ENCODE results near the gene BUD31. TPM values are rescaled to one million over a fixed set of nuclear protein-coding genes. Genes with fewer than 3 reads are reported as not detected.

Gene BUD31
- total and polyA plus RNA-seq, 10 of the 15 experiments (the other 5 are each of a cell fraction or from before 2014, with no cell fraction given), result 74.2 to 317 (median 130) TPM

DNA sequence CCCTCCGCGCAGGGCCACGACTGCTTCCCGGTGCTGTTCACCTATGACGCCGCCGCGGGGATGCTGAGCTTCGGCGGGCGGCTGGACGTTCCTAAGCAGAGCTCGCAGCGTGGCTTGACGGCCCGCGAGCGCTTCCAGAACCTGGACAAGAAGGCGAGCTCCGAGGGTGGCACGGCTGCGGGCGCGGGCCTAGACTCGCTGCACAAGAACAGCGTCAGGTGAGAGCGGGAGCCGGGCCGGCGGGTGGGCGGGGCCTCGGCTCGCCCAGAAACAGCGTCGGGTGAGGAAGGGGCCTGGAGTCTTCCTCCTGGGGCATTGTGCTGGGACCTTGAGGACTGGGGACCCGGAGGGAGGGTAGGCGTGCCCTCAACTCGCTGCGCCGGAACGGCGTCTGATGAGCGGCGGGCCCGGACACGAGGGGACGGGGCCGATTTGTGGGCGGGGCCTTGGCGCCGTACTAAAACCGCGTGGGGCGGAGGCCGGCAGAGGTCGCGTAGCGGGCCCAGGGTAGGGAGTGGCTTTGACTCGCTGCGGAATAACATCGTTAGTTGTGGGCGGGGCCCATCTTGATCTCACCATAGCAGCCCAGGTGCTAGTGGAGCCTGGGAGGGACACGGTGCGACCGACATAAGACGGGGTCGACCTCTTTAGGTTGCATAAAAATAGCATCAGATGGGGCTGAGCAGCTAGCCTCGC is 16.0 kb upstream of the BUD31 start:
- peak; percentile 85 for ATAC-seq
- no peaks in the 10 kb centered on the region for H3K27me3 ChIP-seq (replicated peaks in 1 of 2; ENCODE audit: control insufficient read depth in 2 of 2, insufficient read depth in 2 of 2, low read length in 1 of 2)
- CTCF ChIA-PET, result interaction anchor here (1.1 to 2.1 kb wide), 2 partner anchors 14 to 63 kb away, joined by 4 to 6 read pairs; no protein-coding TSS in a partner anchor
- no peak for FAIRE-seq
- H3K4me1 ChIP-seq (ENCODE audit: control insufficient read depth, insufficient read depth, low read length), result peaks cover 4% of the 10 kb centered on the region; the same call in 1 of the 2 replicates
- no peaks in the 10 kb centered on the region; the same call in 1 of the 2 replicates for H3K79me2 ChIP-seq (ENCODE audit: control insufficient read depth, insufficient read depth, low read length)
- 21% methylated on average over 68 of the region's 68 CpGs for whole genome bisulfite sequencing (ENCODE audit: insufficient coverage, insufficient replicate concordance, low lambda C conversion rate, missing lambda C conversion rate)
- intact Hi-C loops (cut with micrococcal nuclease; ENCODE audit: unreplicated experiment) (no loop called here), in situ Hi-C loops (cut with MboI) (no loop called here)
- SMC1A ChIA-PET (ENCODE audit: uncharacterized antibody, unreplicated experiment), result interaction anchor here (2.8 kb wide), 1 partner anchor 14 kb away, joined by 8 read pairs; no protein-coding TSS in a partner anchor
- no peaks in the 10 kb centered on the region for H3K9me3 ChIP-seq (replicated peaks; ENCODE audit: control insufficient read depth, insufficient read depth, low read length)
- H3K9ac ChIP-seq (ENCODE audit: control insufficient read depth, insufficient read depth, low read length), result no peak overlapping the region
- TF ChIP-seq BHLHE40 (IDR thresholded peaks at IDR 0.05; ENCODE audit: borderline replicate concordance in 1 of 2, low read depth in 2 of 2, low read length in 1 of 2) (no peak), RUNX3 (IDR thresholded peaks at IDR 0.05; ENCODE audit: low read length) (0 out of 2 replicates have a peak, but pooled peaks have one; percentile 7), POLR2AphosphoS2 (IDR thresholded peaks at IDR 0.05; ENCODE audit: low read depth, low read length) (0 out of 2 replicates have a peak, but pooled peaks have one; percentile 19), POLR2A (IDR thresholded peaks at IDR 0.05; ENCODE audit: low read depth, low read length) (peak; percentile 3; the same call in 1 of the 2 replicates), POLR2AphosphoS5 (IDR thresholded peaks at IDR 0.05; ENCODE audit: low read length) (0 out of 2 replicates have a peak, but pooled peaks have one; percentile 65), MEF2B (IDR thresholded peaks at IDR 0.05; ENCODE audit: partially characterized antibody, poor library complexity, severe bottlenecking) (no peak), EP300 (IDR thresholded peaks at IDR 0.05; ENCODE audit: borderline replicate concordance in 1 of 2, control insufficient read depth in 1 of 2, low read depth in 2 of 2, low read length in 2 of 2) (no peak), CEBPB (IDR thresholded peaks at IDR 0.05; ENCODE audit: borderline replicate concordance in 1 of 2, low read depth in 2 of 2, low read length in 2 of 2) (no peak), BACH1 (IDR thresholded peaks at IDR 0.05; ENCODE audit: borderline replicate concordance) (0 out of 2 replicates have a peak, but pooled peaks have one; percentile 37)
- TF ChIP-seq, protein P1, sequence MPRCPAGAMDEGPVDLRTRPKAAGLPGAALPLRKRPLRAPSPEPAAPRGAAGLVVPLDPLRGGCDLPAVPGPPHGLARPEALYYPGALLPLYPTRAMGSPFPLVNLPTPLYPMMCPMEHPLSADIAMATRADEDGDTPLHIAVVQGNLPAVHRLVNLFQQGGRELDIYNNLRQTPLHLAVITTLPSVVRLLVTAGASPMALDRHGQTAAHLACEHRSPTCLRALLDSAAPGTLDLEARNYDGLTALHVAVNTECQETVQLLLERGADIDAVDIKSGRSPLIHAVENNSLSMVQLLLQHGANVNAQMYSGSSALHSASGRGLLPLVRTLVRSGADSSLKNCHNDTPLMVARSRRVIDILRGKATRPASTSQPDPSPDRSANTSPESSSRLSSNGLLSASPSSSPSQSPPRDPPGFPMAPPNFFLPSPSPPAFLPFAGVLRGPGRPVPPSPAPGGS (IDR thresholded peaks at IDR 0.05; ENCODE audit: borderline replicate concordance, insufficient read depth, low read depth, low read length, poor library complexity, severe bottlenecking), result peak; percentile 14
- TF ChIP-seq, protein P2, sequence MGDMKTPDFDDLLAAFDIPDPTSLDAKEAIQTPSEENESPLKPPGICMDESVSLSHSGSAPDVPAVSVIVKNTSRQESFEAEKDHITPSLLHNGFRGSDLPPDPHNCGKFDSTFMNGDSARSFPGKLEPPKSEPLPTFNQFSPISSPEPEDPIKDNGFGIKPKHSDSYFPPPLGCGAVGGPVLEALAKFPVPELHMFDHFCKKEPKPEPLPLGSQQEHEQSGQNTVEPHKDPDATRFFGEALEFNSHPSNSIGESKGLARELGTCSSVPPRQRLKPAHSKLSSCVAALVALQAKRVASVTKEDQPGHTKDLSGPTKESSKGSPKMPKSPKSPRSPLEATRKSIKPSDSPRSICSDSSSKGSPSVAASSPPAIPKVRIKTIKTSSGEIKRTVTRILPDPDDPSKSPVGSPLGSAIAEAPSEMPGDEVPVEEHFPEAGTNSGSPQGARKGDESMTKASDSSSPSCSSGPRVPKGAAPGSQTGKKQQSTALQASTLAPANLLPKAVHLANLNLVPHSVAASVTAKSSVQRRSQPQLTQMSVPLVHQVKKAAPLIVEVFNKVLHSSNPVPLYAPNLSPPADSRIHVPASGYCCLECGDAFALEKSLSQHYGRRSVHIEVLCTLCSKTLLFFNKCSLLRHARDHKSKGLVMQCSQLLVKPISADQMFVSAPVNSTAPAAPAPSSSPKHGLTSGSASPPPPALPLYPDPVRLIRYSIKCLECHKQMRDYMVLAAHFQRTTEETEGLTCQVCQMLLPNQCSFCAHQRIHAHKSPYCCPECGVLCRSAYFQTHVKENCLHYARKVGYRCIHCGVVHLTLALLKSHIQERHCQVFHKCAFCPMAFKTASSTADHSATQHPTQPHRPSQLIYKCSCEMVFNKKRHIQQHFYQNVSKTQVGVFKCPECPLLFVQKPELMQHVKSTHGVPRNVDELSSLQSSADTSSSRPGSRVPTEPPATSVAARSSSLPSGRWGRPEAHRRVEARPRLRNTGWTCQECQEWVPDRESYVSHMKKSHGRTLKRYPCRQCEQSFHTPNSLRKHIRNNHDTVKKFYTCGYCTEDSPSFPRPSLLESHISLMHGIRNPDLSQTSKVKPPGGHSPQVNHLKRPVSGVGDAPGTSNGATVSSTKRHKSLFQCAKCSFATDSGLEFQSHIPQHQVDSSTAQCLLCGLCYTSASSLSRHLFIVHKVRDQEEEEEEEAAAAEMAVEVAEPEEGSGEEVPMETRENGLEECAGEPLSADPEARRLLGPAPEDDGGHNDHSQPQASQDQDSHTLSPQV (IDR thresholded peaks at IDR 0.05), result no peak
- H3K27ac ChIP-seq (ENCODE audit: control insufficient read depth, insufficient read depth), result no peak overlapping the region
- BruUV-seq (replicated peaks), result no TSS peak
- no peak for DNase-seq (ENCODE audit: low read depth, low spot score)
- RAD21 ChIA-PET (ENCODE audit: unreplicated experiment), result no interaction called here
- H3K4me2 ChIP-seq (ENCODE audit: control insufficient read depth, insufficient read depth), result 0 out of 2 replicates have a peak overlapping the region, but pooled peaks have one; percentile 7
- peaks cover 48 to 62% of the 10 kb centered on the region in 2 experiments for H3K36me3 ChIP-seq (ENCODE audit: control insufficient read depth in 2 of 2, insufficient read depth in 2 of 2, low read length in 1 of 2)
- POLR2A ChIA-PET, result interaction anchor here (0.5 kb wide), 1 partner anchor 10 kb away, joined by 4 read pairs; no protein-coding TSS in a partner anchor
- H3K4me3 ChIP-seq, result no peak overlapping the region
- no peaks in the 10 kb centered on the region for H4K20me1 ChIP-seq (ENCODE audit: control insufficient read depth, insufficient read depth)
- no peak overlapping the region for H2AFZ ChIP-seq (ENCODE audit: control insufficient read depth, low read depth, low read length)
